ENCODE data around the gene ZNF584. TPM values are rescaled to one million over a fixed set of nuclear protein-coding genes. Genes with fewer than 3 reads are reported as not detected.
A peak's percentile ranks its signal among the peaks of the same experiment; 100 is the strongest.

ZNF584 gene
- total RNA-seq, 4 donors from 2014 or later, result 10.9 to 17.6 (median 12.6) TPM

- H3K27me3 ChIP-seq, result no peaks in the 10 kb centered on the region
- TF ChIP-seq EP300 (IDR thresholded peaks at IDR 0.05) (no peak), POLR2AphosphoS5 (IDR thresholded peaks at IDR 0.05) (peak; percentile 55), CTCF (IDR thresholded peaks at IDR 0.05) (no peak), POLR2A (IDR thresholded peaks at IDR 0.05) (peak; percentile 59 to 63)
- 0 to 6% methylated on average over 1 to 10 of the region's 92 CpGs for WGBS, 2 donors (ENCODE audit: low coverage in 1 of 2)
- peak; percentile 99 for ATAC-seq
- H3K36me3 ChIP-seq, result peaks cover 0 to 27% of the 10 kb centered on the region in 2 donors
- peak within 1 kb of the TSS; percentile 56 to 88 (median 84) for H3K27ac ChIP-seq
- H3K9me3 ChIP-seq, result no peaks in the 10 kb centered on the region
- H3K4me1 ChIP-seq, result peaks cover 0 to 25% (median 3%) of the 10 kb centered on the region in 3 donors
- peak within 1 kb of the TSS; percentile 68 to 90 for H3K4me3 ChIP-seq
These were observed 58.5 kb downstream of the ZNF584 start, which contains the start of gene ZNF324 for GRCh38 chr19:58466760-58467589. Gene ZNF324, plus strand, starts transcription at chr19:58467080. Its CDS starts 2,106 bp downstream, at chr19:58469186.

Small RNA genes within 50 kb of the gene (small RNA-seq; reads per million reads assigned to genes)
- gene MIR4754 (0 reads per million in 4 donors), gene RNA5SP473 (0 to 4.9 (median 0.43) reads per million in 4 donors)

Other genes starting within 250 kb of the ZNF584 start
- gene ZNF274, start 225.6 kb upstream of the ZNF584 start, total RNA-seq, result 10 to 100 TPM; 17.0 to 23.5 (median 18.6) TPM
- gene ZNF544, start 179.7 kb upstream of the ZNF584 start, total RNA-seq, result 10 to 100 TPM; 25.4 to 54.6 (median 34.6) TPM
- 10 to 100 TPM in 2 of 4 donors, 1 to 10 TPM in 2; 5.6 to 11.6 (median 9.5) TPM for gene ZNF8, start 129.7 kb upstream of the ZNF584 start, total RNA-seq
- gene ERVK3-1, start 103.3 kb upstream of the ZNF584 start, total RNA-seq, result 10 to 100 TPM; 31.7 to 67.2 (median 41.5) TPM
- gene ZSCAN22, start 81.7 kb upstream of the ZNF584 start, total RNA-seq, result 1 to 10 TPM; 2.4 to 4.8 (median 2.9) TPM
- gene A1BG, start 55.2 kb upstream of the ZNF584 start, total RNA-seq, result 10 to 100 TPM in 1 of 4 donors, 1 to 10 TPM in 3; 2.3 to 20.7 (median 7.5) TPM
- gene ZNF497, start 45.9 kb upstream of the ZNF584 start, total RNA-seq, result 1 to 10 TPM in 3 of 4 donors, under 1 TPM in 1; 0.77 to 2.2 (median 1.6) TPM
- 1 to 10 TPM in 3 of 4 donors, under 1 TPM in 1; 0.99 to 3.7 (median 2.4) TPM for gene ZNF837, start 27.6 kb upstream of the ZNF584 start, total RNA-seq
- 1,000 to 10,000 TPM in 3 of 4 donors, 100 to 1,000 TPM in 1; 841 to 2,040 (median 1,635) TPM for gene RPS5, start 21.4 kb upstream of the ZNF584 start, total RNA-seq
- gene RNF225, start 13.0 kb upstream of the ZNF584 start, total RNA-seq, result 1 to 10 TPM in 1 of 4 donors, not detected in 3; 1.5 TPM
- gene ZNF132, start 31.5 kb downstream of the ZNF584 start, total RNA-seq, result 1 to 10 TPM; 4.1 to 8.6 (median 6.2) TPM
- gene ZNF324B, start 43.0 kb downstream of the ZNF584 start, total RNA-seq, result 10 to 100 TPM in 1 of 4 donors, 1 to 10 TPM in 3; 4.3 to 12.8 (median 8.6) TPM
- gene ZNF324, start 58.4 kb downstream of the ZNF584 start, total RNA-seq, result 10 to 100 TPM; 10.3 to 20.7 (median 18.1) TPM
- gene ZNF446, start 67.7 kb downstream of the ZNF584 start, total RNA-seq, result 10 to 100 TPM; 11.2 to 25.4 (median 17.5) TPM
- 1 to 10 TPM; 2.6 to 7.4 (median 5.5) TPM for gene SLC27A5, start 103.3 kb downstream of the ZNF584 start, total RNA-seq
- 10 to 100 TPM in 3 of 4 donors, 1 to 10 TPM in 1; 9.8 to 14.0 (median 13.4) TPM for gene ZBTB45, start 111.2 kb downstream of the ZNF584 start, total RNA-seq
- 100 to 1,000 TPM; 171 to 274 (median 196) TPM for gene TRIM28, start 135.4 kb downstream of the ZNF584 start, total RNA-seq
- 100 to 1,000 TPM in 3 of 4 donors, 10 to 100 TPM in 1; 100.0 to 155 (median 126) TPM for gene CHMP2A, start 146.5 kb downstream of the ZNF584 start, total RNA-seq
- gene UBE2M, start 150.0 kb downstream of the ZNF584 start, total RNA-seq, result 10 to 100 TPM; 28.1 to 43.6 (median 37.8) TPM
- 10 to 100 TPM; 13.4 to 43.7 (median 22.4) TPM for gene MZF1, start 164.7 kb downstream of the ZNF584 start, total RNA-seq